BLaER1 treated with 17β-estradiol and CSF1 and Interleukin-3, amounts not matched to agents 10 nM and 100 nM (cell line): ENCODE results near the gene AUTS2.

ENCODE experiments used
- H3K27ac ChIP-seq, 11 experiments: shearing (Covaris generic); formaldehyde crosslinking; 2 replicates each; pipeline ENCODE4 v1.8.1; 2022
- H3K27me3 ChIP-seq, 11 experiments: shearing (Covaris generic); formaldehyde crosslinking; 2 replicates each; pipeline ENCODE4 v1.8.1; 2022
- H3K36me3 ChIP-seq, 11 experiments: shearing (Covaris generic); formaldehyde crosslinking; 2 replicates each; pipeline ENCODE4 v1.8.1; 2022
- H3K4me1 ChIP-seq, 10 experiments: shearing (Covaris generic); formaldehyde crosslinking; 2 replicates each; pipeline ENCODE4 v1.8.1; 2022
- H3K4me2 ChIP-seq, 11 experiments: shearing (Covaris generic); formaldehyde crosslinking; 2 replicates each; pipeline ENCODE4 v1.8.1; 2022
- H3K4me3 ChIP-seq, 10 experiments: shearing (Covaris generic); formaldehyde crosslinking; 2 replicates each; pipeline ENCODE4 v1.8.1; 2022
- H3K9ac ChIP-seq, 11 experiments: shearing (Covaris generic); formaldehyde crosslinking; 2 replicates each; pipeline ENCODE4 v1.8.1; 2022
- H3K9me3 ChIP-seq, 11 experiments: shearing (Covaris generic); formaldehyde crosslinking; replicated peaks in 1 of 11; 2 replicates each; pipeline ENCODE4 v1.8.1; 2022
- H4K20me1 ChIP-seq, 11 experiments: shearing (Covaris generic); formaldehyde crosslinking; 2 replicates each; pipeline ENCODE4 v1.8.1; 2022
- Cebpa-rat ChIP-seq, 11 experiments: shearing (Covaris generic); IDR thresholded peaks; 2 replicates each; pipeline ENCODE4 v1.8.1; 2022

Gene AUTS2

GRCh38 chr7:69728304-69728703 lies 130.0 kb downstream of the AUTS2 start:
- peaks cover 0 to 42% (median 12%) of the 10 kb centered on the region in 11 experiments; a peak in 10 of 22 replicates for H4K20me1 ChIP-seq
- H3K4me1 ChIP-seq = peaks cover 14 to 80% (median 35%) of the 10 kb centered on the region in 10 experiments; a peak in 17 of 20 replicates
- peak overlapping the region in 1 of 11 experiments; percentile 31; a peak in 2 of 22 replicates for H3K9ac ChIP-seq
- no peak for TF ChIP-seq Cebpa-rat (IDR thresholded peaks at IDR 0.05)
- H3K4me3 ChIP-seq = no peak overlapping the region
- H3K36me3 ChIP-seq = peaks cover 0 to 21% (median 3%) of the 10 kb centered on the region in 11 experiments; a peak in 6 of 22 replicates
- no peaks in the 10 kb centered on the region for H3K27me3 ChIP-seq
- peak overlapping the region in 2 of 11 experiments; percentile 1 to 48; a peak in 4 of 22 replicates for H3K27ac ChIP-seq
- peaks cover 13 to 35% (median 28%) of the 10 kb centered on the region in 11 experiments; a peak in 17 of 22 replicates for H3K9me3 ChIP-seq
- peak overlapping the region; percentile 9 to 88 (median 47); a peak in 19 of 22 replicates for H3K4me2 ChIP-seq

- Histone ChIP-seq H3K9ac (no peak overlapping the region), H4K20me1 (peaks cover under 1 to 67% (median 31%) of the 10 kb centered on the region in 11 experiments; a peak in 14 of 22 replicates), H3K4me2 (peak overlapping the region in 7 of 11 experiments; percentile 7 to 38 (median 16); a peak in 10 of 22 replicates), H3K4me1 (peaks cover 26 to 98% (median 71%) of the 10 kb centered on the region in 10 experiments), H3K27me3 (no peaks in the 10 kb centered on the region), H3K36me3 (no peaks in the 10 kb centered on the region), H3K4me3 (no peak overlapping the region), H3K27ac (no peak overlapping the region), H3K9me3 (no peaks in the 10 kb centered on the region)
- no peak for TF ChIP-seq Cebpa-rat (IDR thresholded peaks at IDR 0.05)
Observed at GRCh38 chr7:69732203-69732602, 133.9 kb downstream of the AUTS2 start.

DNA sequence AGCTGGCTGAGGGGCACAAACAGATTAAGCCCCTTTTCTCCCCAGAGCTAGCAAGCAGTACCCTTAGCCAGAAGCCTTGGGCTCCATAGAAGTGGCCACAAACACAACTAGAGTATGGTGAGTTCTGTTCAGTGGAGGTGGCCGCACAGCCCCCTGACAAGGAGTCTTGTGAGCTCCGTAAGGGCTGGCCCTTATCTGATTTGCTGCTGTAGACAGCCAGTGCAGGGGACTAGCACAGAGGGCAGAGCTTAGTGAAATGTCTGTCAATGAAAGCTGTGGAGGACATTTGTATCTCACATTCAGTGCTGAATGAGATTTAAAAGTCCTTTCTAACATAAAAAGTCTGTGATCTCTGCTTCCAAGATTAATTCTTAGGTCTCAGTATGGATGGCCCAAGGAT lies 137.3 kb downstream of the AUTS2 start:
- H4K20me1 ChIP-seq = peaks cover 16 to 84% (median 53%) of the 10 kb centered on the region in 11 experiments; a peak in 17 of 22 replicates

DNA sequence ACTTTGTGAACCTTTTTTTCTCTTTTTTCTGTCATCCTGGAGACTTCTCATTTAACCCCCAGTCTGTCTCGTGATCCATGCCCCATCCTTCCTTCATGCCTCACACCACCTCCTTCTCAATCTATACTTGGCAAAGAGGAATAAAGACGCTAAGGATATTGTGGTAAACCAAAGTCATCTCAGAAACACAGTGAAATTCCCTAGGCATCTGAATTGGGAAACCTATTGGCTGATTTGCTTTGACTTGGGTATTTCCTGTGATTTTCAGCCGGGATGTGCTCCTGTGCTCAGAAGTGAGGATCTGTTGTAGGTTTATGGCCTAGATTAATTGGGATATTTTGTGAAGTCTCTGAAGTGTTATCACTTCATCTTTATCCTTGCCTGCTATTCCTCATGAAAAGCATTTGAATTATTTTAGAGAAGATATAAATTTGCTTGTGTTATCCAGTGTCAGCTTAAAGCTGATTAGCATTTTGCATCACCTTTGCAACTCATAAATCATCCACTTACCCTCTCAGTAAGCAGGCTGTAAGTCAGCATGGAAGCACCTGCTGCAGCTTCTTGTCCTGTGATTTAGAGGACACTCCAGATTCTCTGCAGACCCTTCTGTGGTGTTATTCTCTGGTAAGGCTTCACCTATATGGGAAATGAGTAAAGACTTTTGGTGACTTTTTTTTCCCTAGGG lies 138.0 kb downstream of the AUTS2 start:
- Histone ChIP-seq H3K9ac (peak overlapping the region in 2 of 11 experiments; percentile 4 to 14; a peak in 3 of 22 replicates), H3K4me2 (peak overlapping the region; percentile 40 to 89 (median 75)), H3K27me3 (no peaks in the 10 kb centered on the region), H3K4me3 (peak overlapping the region in 1 of 10 experiments; percentile 14; a peak in 1 of 20 replicates), H3K27ac (peak overlapping the region in 5 of 11 experiments; percentile 31 to 95 (median 49); a peak in 6 of 22 replicates), H4K20me1 (peaks cover 16 to 85% (median 49%) of the 10 kb centered on the region in 11 experiments; a peak in 17 of 22 replicates), H3K9me3 (no peaks in the 10 kb centered on the region), H3K36me3 (no peaks in the 10 kb centered on the region), H3K4me1 (peaks cover 47 to 100% (median 85%) of the 10 kb centered on the region in 10 experiments)
- TF ChIP-seq Cebpa-rat (IDR thresholded peaks at IDR 0.05) = no peak

More for the DNA sequence above, 137.3 kb downstream of the AUTS2 start:
- Histone ChIP-seq H3K4me1 (peaks cover 47 to 99% (median 81%) of the 10 kb centered on the region in 10 experiments), H3K9ac (peak overlapping the region in 2 of 11 experiments; percentile 11 to 14; a peak in 3 of 22 replicates), H3K27me3 (no peaks in the 10 kb centered on the region), H3K9me3 (no peaks in the 10 kb centered on the region), H3K36me3 (no peaks in the 10 kb centered on the region), H3K4me3 (no peak overlapping the region), H3K4me2 (peak overlapping the region; percentile 40 to 89 (median 75)), H3K27ac (peak overlapping the region in 5 of 11 experiments; percentile 31 to 95 (median 44); a peak in 8 of 22 replicates)
- TF ChIP-seq Cebpa-rat (IDR thresholded peaks at IDR 0.05) = no peak

- H3K4me1 ChIP-seq = peaks cover 47 to 98% (median 86%) of the 10 kb centered on the region in 10 experiments
- no peaks in the 10 kb centered on the region for H3K27me3 ChIP-seq
- peak overlapping the region in 10 of 11 experiments; percentile 14 to 95 (median 64); a peak in 17 of 22 replicates for H3K27ac ChIP-seq
- peak overlapping the region in 10 of 11 experiments; percentile 24 to 81 (median 53); a peak in 19 of 22 replicates for H3K9ac ChIP-seq
- peaks cover 16 to 84% (median 47%) of the 10 kb centered on the region in 11 experiments; a peak in 17 of 22 replicates for H4K20me1 ChIP-seq
- no peak for TF ChIP-seq Cebpa-rat (IDR thresholded peaks at IDR 0.05)
- peak overlapping the region in 5 of 10 experiments; percentile 2 to 39 (median 18); a peak in 8 of 20 replicates for H3K4me3 ChIP-seq
- peak overlapping the region; percentile 65 to 89 (median 75) for H3K4me2 ChIP-seq
- H3K36me3 ChIP-seq = no peaks in the 10 kb centered on the region
- H3K9me3 ChIP-seq = no peaks in the 10 kb centered on the region
Observed at GRCh38 chr7:69738396-69738951, 140.2 kb downstream of the AUTS2 start.

GRCh38 chr7:69739190-69739589 lies 140.9 kb downstream of the AUTS2 start:
- Histone ChIP-seq H4K20me1 (peaks cover 16 to 87% (median 47%) of the 10 kb centered on the region in 11 experiments; a peak in 17 of 22 replicates), H3K4me3 (peak overlapping the region in 5 of 10 experiments; percentile 2 to 39 (median 18); a peak in 8 of 20 replicates), H3K36me3 (no peaks in the 10 kb centered on the region), H3K9me3 (no peaks in the 10 kb centered on the region), H3K27me3 (no peaks in the 10 kb centered on the region), H3K4me2 (peak overlapping the region; percentile 65 to 89 (median 75)), H3K27ac (peak overlapping the region in 9 of 11 experiments; percentile 14 to 95 (median 69); a peak in 17 of 22 replicates), H3K4me1 (peaks cover 47 to 91% (median 79%) of the 10 kb centered on the region in 10 experiments), H3K9ac (peak overlapping the region in 7 of 11 experiments; percentile 49 to 81 (median 64); a peak in 13 of 22 replicates)
- no peak for TF ChIP-seq Cebpa-rat (IDR thresholded peaks at IDR 0.05)

- Histone ChIP-seq H3K27me3 (no peaks in the 10 kb centered on the region), H3K4me1 (peaks cover 47 to 83% (median 71%) of the 10 kb centered on the region in 10 experiments), H3K4me2 (peak overlapping the region; percentile 65 to 89 (median 75)), H3K9ac (peak overlapping the region in 8 of 11 experiments; percentile 17 to 81 (median 59); a peak in 14 of 22 replicates), H3K36me3 (no peaks in the 10 kb centered on the region), H3K9me3 (no peaks in the 10 kb centered on the region), H4K20me1 (peaks cover 16 to 88% (median 48%) of the 10 kb centered on the region in 11 experiments; a peak in 18 of 22 replicates), H3K4me3 (peak overlapping the region in 4 of 10 experiments; percentile 2 to 39 (median 20); a peak in 3 of 20 replicates), H3K27ac (peak overlapping the region in 9 of 11 experiments; percentile 14 to 95 (median 69); a peak in 18 of 22 replicates)
- peak in 4 of 11 experiments; percentile 18 to 84 (median 54); a peak in 4 of 22 replicates for TF ChIP-seq Cebpa-rat (IDR thresholded peaks at IDR 0.05)
Observed at GRCh38 chr7:69739931-69740431, 141.7 kb downstream of the AUTS2 start.

GRCh38 chr7:69742237-69742636 lies 144.0 kb downstream of the AUTS2 start:
- Histone ChIP-seq H3K27me3 (no peaks in the 10 kb centered on the region), H3K4me3 (no peak overlapping the region), H3K4me1 (peaks cover 36 to 69% (median 58%) of the 10 kb centered on the region in 10 experiments), H3K9ac (no peak overlapping the region), H3K9me3 (peaks cover 0 to 13% (median 0%) of the 10 kb centered on the region in 11 experiments; a peak in 7 of 22 replicates), H3K27ac (peak overlapping the region in 1 of 11 experiments; percentile 95; a peak in 2 of 22 replicates), H3K4me2 (peak overlapping the region in 1 of 11 experiments; percentile 79; a peak in 2 of 22 replicates), H3K36me3 (peaks cover 0 to 8% (median 0%) of the 10 kb centered on the region in 11 experiments; a peak in 2 of 22 replicates), H4K20me1 (peaks cover 15 to 75% (median 33%) of the 10 kb centered on the region in 11 experiments; a peak in 18 of 22 replicates)
- no peak for TF ChIP-seq Cebpa-rat (IDR thresholded peaks at IDR 0.05)
